ENCODE results near the gene CD84.
"Not testable (repeated sequence)": the region's sequence is repeated elsewhere in the genome, so short reads cannot be mapped to it uniquely, and the experiment has no call there.

Gene CD84

GRCh38 chr1:160569806-160570205 lies 9.5 kb downstream of the CD84 start:
- no peak for DNase-seq (ENCODE audit: low read depth in 2 of 2)

DNA sequence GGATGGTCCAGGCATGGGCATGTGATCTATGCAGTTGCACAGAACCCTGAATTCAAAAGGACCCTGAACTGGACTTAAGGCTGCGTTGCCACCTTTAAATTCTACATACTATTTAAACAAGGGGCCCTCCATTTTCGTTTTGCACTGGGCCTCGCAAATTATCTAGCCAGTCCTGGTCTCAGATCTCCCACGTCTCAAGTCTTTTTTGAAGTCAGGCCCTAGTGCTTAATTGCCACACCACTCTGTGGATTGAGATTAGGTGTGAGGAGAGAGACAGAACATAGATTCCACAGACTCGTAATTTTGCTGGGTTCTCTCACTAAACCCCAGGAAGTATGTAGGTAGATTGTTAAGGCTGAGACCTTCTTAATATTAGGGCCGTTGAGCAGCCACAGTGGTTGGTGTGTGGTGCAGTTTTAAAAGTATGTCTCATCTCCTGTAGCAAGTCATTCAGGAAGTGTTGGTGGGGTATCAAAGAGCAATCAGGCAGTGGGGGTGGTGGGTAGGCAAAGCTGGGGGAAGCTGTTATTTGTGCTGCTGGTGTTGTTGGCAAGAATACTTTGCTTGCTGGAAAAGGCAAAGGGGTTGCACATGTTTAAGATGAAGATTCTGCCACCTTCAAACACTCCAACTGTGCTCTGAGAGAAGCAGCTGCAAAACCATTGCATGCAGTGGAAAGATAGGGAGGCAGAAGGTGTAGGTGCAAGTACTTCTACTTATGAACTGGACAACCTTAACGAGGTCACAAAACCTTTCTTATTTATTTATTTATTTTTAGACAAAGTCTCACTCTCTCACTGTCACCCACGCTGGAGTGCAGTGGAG lies 11.2 kb downstream of the CD84 start:
- no peak for DNase-seq (ENCODE audit: low read depth in 2 of 2)

DNA sequence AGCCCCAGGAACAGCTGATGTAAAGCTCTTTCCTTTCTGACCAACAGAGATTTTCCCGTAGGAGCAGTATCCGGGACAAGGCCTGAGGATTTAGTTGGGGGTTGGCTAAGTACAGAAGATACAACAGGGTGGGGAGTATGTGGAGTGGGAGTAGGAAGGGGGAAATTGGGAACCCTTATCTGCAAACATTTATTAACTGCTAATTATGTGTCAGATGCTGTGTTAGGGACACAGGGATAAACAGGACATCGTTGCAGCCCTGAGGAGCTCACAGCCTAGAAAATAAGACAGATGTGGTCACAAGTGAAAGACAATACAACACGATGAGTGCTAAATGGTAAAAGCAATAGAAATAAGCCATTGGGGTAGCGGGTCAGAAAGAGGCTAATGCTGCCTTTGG lies 12.0 kb downstream of the CD84 start:
- no peak for DNase-seq (ENCODE audit: low read depth in 2 of 2)

DNA sequence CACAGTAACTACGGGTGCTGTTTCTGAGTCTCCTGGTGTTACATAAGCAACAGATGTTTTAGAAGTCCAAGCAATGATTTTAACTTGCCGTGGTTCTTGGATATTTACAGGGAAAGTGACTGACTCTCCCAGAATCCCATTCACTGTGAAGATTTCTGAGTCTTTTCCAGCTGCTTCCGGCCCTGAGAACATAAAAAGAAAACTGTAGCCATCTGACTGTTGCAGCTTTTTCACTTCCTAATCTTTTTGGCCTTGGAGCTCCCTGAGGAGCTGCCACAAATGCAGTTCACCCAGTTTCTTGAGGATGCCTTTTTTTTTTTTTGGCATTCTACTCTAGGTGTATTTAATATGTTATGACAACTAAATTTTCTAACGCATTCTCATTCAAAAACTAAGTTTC lies 13.7 kb downstream of the CD84 start:
- DNase-seq (ENCODE audit: low read depth in 2 of 2) = no peak

DNA sequence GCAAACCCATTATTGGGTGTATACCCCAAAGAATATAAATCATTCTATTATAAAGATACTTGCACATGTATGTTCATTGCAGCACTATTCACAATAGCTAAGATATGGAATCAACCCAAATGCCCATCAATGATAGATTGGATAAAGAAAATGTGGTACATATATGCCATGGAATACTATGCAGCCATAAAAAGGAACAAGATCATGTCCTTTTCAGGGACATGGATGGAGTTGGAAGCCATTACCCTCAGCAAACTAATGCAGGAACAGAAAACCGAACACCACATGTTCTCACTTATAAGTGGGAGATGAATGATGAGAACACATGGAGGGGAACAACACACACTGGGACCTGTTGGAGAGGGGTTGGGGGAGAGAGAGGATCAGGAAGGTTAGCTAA lies 16.1 kb downstream of the CD84 start:
- not testable (repeated sequence) for DNase-seq (ENCODE audit: low read depth in 2 of 2)

GRCh38 chr1:160562745-160563144 lies 16.6 kb downstream of the CD84 start:
- not testable (repeated sequence) for DNase-seq (ENCODE audit: low read depth in 2 of 2)

GRCh38 chr1:160560806-160561205 lies 18.5 kb downstream of the CD84 start:
- DNase-seq (ENCODE audit: low read depth in 2 of 2) = no peak

GRCh38 chr1:160560045-160560705 lies 19.1 kb downstream of the CD84 start:
- DNase-seq (ENCODE audit: low read depth in 2 of 2) = no peak

- DNase-seq (ENCODE audit: low read depth in 2 of 2) = not testable (repeated sequence)
Measured at GRCh38 chr1:160559437-160559836, 19.9 kb downstream of the CD84 start.

- DNase-seq (ENCODE audit: low read depth in 2 of 2) = no peak
Measured at GRCh38 chr1:160558660-160559380, 20.5 kb downstream of the CD84 start.

- DNase-seq (ENCODE audit: low read depth in 2 of 2) = no peak
Measured at GRCh38 chr1:160553778-160554177, 25.5 kb downstream of the CD84 start.

DNA sequence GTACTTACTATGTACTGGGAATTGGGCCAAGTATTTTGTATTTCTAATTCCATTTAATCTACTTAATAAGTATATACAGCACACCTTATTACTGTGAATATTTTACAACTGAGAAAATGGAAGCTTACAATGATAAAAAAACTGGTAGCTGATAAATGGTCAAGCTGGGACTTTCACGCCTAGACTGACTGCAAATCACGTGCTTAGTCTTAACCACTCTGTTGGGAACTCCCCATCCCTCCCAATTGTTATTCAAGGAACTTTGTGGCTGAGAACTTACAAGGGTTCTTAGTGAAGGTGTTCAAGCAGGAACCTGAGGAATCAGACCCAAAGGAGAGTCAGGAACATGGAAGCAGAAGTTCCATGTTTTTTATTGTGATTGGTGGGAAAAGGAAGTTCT lies 26.9 kb downstream of the CD84 start:
- DNase-seq (ENCODE audit: low read depth in 2 of 2) = no peak

DNA sequence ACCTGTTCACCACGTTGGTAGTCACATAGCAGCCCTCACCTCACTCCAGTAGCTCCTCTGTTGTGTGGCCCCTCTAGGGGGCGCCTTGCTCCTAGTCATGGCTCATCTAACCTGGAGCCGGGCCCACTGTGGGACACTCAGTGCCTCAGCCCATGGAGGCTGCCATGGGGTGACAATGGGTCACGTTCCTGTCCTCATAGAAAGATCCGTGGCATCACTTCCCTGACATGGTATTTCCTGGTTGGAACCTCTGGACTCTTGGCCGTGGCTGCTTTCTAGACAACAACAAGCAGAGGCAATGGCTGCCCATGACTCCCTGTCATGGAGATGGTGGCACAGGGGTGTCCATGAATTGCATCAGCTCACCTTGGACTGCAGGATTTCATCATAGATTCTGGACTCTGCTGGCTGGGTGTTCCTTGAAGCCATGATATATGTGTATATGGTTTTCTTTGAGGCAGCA lies 28.7 kb downstream of the CD84 start:
- DNase-seq (ENCODE audit: low read depth in 2 of 2) = no peak

DNA sequence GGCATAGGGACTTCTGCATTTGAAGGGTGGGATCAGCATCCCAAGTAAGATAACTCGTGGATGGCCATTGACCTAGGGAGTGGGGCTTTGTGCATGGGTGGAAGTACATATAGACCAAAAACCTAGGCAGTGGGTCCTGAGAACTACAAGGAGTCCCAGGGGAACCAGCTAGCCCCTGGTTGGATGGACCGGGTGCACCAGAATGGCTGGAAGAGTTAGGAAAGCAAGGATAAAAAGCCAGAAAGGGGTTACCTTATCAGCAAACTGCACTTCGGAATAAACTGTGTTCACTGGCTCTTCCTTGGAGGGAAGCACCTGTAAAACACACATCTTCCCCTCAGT lies 29.7 kb downstream of the CD84 start:
- no peak for DNase-seq (ENCODE audit: low read depth in 2 of 2)

GRCh38 chr1:160548960-160549664 lies 30.2 kb downstream of the CD84 start:
- DNase-seq (ENCODE audit: low read depth in 2 of 2) = no peak

DNA sequence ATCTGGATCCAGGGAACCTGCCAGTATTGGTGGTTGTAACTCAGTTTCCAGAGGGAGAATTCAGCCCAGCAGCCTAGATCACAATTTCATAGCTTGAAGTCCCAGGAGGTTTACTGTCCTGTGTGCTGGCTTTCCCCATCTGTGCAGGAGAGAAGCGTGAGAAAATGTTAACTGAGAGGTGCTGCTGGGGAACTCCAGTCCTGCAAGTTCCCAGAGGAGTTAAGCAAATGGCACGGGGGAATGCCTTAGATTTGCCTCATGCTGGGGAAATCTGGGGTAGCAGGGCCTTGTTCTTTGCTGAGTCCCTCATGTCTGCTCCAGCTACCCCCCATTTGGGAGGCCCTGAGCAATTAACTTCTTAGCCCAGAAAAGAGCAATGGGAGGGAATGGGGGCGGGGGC lies 31.1 kb downstream of the CD84 start:
- no peak for DNase-seq (ENCODE audit: low read depth in 2 of 2)

DNA sequence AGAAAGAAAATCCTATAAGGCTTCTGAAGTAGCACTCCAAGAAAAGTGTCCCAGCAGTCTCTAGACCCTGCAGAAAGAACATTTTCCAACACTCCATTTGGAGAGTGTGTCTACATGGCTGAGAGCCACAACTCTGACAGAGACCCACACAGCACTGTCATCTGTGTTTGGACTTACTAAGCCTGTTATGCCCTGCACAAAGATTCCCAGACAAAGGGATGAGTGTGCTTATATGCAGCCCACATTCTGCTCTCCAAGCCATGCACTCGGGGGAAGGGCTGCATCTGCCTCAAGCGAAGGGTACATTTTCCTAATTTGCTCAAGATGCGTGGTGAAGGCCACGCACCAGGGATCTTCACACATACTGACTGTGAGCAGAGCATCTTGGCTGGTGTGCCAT lies 31.9 kb downstream of the CD84 start:
- DNase-seq (ENCODE audit: low read depth in 2 of 2) = no peak

- no peak for DNase-seq (ENCODE audit: low read depth in 2 of 2)
Measured at GRCh38 chr1:160546942-160547341, 32.4 kb downstream of the CD84 start.

- DNase-seq (ENCODE audit: low read depth in 2 of 2) = no peak
Measured at GRCh38 chr1:160544647-160545046, 34.6 kb downstream of the CD84 start.

DNA sequence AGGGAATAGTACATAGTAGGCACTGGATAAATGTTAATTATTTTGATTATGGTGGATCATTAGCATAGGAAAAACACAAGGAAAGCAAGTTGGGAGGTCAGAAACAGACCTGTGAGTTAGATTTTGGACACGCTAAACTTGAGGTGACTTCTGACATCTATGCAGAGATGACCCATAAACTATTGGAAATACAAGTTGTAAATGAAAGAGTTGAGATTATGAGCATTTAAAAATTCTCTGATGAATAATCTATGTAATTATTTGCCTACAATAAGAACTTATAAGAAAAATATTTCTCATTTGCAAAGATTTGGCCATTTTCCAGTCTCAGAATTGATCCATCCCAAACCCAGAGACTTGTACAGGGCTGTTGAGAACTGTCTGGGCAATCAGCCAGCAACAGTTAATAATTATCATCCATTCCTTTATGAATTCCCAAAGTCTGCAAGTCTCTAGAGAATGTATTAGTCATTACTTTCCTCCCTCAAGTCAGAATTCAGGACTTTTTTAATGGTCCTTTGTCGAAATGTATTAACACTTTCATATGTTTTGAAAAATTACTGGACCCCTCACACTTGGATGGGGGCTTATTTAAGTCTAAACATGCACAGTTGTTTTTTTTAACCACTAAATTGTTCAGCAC lies 36.9 kb downstream of the CD84 start:
- DNase-seq (ENCODE audit: low read depth in 2 of 2) = no peak

GRCh38 chr1:160541622-160542302 lies 37.5 kb downstream of the CD84 start:
- no peak for DNase-seq (ENCODE audit: low read depth in 2 of 2)
